ENCODE data around the gene AHI1. TPM values are rescaled to one million over a fixed set of nuclear protein-coding genes. Genes with fewer than 3 reads are reported as not detected.
"Not testable (repeated sequence)": the region's sequence is repeated elsewhere in the genome, so short reads cannot be mapped to it uniquely, and the experiment has no call there.

AHI1 gene
- total RNA-seq, 1 donor from 2014 or later, result 9.3 TPM

DNA sequence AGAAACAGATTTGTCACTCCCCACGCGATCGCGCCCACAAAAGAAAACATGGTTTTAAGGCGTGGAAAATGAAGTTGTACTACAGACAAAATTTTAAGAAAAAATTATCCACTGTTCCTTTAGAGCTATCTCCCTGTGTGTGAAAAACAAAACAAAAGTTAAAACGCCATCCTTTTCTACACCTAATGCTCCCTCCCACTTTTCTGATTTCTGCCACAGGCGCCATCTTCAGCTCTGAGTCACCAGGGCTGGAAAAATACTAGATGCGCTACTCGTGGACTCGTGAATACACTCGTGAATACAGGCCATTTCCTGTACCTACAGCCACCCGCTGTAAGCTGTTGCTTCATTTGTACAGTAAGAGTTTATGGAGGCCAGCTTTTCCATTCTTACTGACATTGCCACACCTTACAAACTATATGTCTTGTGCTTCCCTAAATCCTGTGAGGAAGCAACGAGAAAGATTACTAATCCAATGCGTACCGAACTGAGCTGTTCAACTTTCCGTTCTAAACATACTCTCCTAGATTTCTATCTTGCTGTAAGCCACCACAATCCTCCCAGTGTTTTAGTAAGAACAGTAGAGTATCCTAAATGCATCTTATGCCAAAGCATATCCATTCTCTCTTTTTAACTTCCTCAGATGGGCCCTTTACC lies 773 bp upstream of the AHI1 start:
- peaks cover 32% of the 10 kb centered on the region for H3K4me1 ChIP-seq
- peak; percentile 25 for DNase-seq
- no peaks in the 10 kb centered on the region for H3K36me3 ChIP-seq
- peak overlapping the region; percentile 93 for H3K27ac ChIP-seq (replicated peaks)
- peak overlapping the region; percentile 94 for H3K4me3 ChIP-seq
- TF ChIP-seq, protein P1, sequence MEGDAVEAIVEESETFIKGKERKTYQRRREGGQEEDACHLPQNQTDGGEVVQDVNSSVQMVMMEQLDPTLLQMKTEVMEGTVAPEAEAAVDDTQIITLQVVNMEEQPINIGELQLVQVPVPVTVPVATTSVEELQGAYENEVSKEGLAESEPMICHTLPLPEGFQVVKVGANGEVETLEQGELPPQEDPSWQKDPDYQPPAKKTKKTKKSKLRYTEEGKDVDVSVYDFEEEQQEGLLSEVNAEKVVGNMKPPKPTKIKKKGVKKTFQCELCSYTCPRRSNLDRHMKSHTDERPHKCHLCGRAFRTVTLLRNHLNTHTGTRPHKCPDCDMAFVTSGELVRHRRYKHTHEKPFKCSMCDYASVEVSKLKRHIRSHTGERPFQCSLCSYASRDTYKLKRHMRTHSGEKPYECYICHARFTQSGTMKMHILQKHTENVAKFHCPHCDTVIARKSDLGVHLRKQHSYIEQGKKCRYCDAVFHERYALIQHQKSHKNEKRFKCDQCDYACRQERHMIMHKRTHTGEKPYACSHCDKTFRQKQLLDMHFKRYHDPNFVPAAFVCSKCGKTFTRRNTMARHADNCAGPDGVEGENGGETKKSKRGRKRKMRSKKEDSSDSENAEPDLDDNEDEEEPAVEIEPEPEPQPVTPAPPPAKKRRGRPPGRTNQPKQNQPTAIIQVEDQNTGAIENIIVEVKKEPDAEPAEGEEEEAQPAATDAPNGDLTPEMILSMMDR (IDR thresholded peaks at IDR 0.05; ENCODE audit: borderline replicate concordance), result no peak
- intact Hi-C loops (cut with micrococcal nuclease), result no loop called here
- no peaks in the 10 kb centered on the region for H3K9me3 ChIP-seq (replicated peaks)
- H3K27me3 ChIP-seq (ENCODE audit: low read depth), result no peaks in the 10 kb centered on the region

DNA sequence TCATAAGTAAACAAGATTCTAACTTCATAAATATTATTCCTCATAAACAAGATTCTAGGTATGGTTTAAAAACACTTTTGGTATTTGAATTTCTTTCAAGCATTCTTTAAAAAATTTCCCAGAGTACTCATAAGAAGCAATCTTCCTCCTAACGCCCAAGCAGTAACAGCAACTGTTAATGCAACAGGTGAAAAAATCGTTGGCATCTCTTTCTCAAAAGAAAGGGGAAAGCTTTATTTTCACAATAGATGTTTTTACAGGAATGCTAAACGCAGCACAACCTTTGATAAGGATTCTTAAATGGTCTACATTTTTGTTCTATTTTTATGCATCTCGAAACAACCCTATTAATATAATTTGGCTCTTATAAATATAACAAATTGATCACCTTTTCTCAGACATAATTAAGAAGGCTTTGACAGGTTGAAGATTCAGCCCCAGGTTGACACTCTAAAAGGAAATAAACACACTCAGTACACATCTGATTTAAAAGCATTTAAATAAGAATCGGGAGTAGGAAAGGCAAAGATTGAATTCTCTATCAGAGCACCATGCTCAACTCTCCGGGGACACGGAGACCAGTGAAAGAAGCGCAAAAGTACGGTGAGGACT lies 634 bp downstream of the AHI1 start:
- TF ChIP-seq, protein P1 (IDR thresholded peaks at IDR 0.05; ENCODE audit: borderline replicate concordance), result no peak
- H3K27me3 ChIP-seq (ENCODE audit: low read depth), result no peaks in the 10 kb centered on the region
- peaks cover 5% of the 10 kb centered on the region for H3K36me3 ChIP-seq
- no peak for DNase-seq
- intact Hi-C loops (cut with micrococcal nuclease), result no loop called here
- H3K4me1 ChIP-seq, result peaks cover 32% of the 10 kb centered on the region
- peak overlapping the region; percentile 94 for H3K4me3 ChIP-seq
- H3K27ac ChIP-seq (replicated peaks), result peak overlapping the region; percentile 93
- H3K9me3 ChIP-seq (replicated peaks), result no peaks in the 10 kb centered on the region

DNA sequence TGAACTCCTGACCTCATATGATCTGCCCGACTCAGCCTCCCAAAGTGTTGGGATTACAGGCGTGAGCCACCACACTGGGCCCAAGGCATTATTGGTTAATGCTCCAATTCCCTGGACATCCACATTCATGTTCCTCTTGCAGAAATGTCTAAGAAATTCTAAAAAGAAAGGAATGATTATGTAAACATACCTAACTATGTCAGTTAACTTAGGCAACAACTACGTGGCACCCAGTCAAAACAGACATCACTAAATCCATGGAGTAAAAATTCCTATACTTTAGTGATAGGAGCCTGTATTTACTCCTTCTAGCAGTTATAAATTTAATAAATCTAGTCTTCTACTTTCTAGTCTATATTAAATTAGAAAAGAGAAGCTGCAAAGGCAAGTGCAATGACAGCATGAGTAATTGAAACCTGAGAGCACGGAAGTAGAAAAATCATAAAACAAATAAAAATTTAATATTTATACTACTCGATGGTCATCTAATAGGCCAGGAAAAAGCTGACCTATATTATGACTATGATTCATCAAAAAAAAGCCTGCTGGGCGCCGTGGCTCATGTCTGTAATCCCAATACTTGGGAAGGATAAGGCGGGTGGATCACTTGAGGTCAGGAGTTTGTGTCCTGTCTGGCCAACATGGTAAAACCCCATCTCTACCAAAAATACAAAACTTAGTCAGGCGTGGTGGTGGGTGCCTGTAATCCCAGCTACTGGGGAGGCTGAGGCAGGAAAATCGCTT lies 4.2 kb downstream of the AHI1 start:
- Histone ChIP-seq H3K4me3 (no peak overlapping the region), H3K27ac (replicated peaks) (no peak overlapping the region), H3K27me3 (ENCODE audit: low read depth) (no peaks in the 10 kb centered on the region), H3K4me1 (peaks cover 25% of the 10 kb centered on the region), H3K36me3 (peaks cover 32% of the 10 kb centered on the region), H3K9me3 (replicated peaks) (no peaks in the 10 kb centered on the region)
- intact Hi-C loops (cut with micrococcal nuclease), result no loop called here
- TF ChIP-seq, protein P1 (IDR thresholded peaks at IDR 0.05; ENCODE audit: borderline replicate concordance), result no peak
- DNase-seq, result no peak

DNA sequence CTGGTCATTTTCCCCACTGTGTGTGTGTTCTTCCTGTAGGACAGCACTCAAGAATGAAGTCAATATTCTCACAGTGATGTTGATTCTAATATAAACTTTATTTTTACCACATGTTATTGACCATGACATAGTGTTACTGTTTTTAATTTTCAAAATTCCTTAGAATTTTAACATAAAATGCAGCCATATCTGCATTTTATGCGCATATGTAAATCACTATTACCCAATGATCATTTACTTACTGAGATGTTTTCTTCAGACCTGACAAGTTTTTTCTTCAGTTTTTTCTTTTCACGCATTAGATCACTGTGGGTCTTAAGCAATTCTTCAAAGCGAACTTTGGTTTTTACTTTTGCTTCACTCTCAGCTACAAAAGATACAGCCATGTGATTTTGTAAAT lies 7.2 kb downstream of the AHI1 start:
- H3K4me3 ChIP-seq, result no peak overlapping the region
- peaks cover 59% of the 10 kb centered on the region for H3K36me3 ChIP-seq
- no peaks in the 10 kb centered on the region for H3K4me1 ChIP-seq
- no peak overlapping the region for H3K27ac ChIP-seq (replicated peaks)
- no peak for DNase-seq
- H3K9me3 ChIP-seq (replicated peaks), result no peaks in the 10 kb centered on the region
- no peaks in the 10 kb centered on the region for H3K27me3 ChIP-seq (ENCODE audit: low read depth)
- TF ChIP-seq, protein P1 (IDR thresholded peaks at IDR 0.05; ENCODE audit: borderline replicate concordance), result no peak
- intact Hi-C loops (cut with micrococcal nuclease), result no loop called here

DNA sequence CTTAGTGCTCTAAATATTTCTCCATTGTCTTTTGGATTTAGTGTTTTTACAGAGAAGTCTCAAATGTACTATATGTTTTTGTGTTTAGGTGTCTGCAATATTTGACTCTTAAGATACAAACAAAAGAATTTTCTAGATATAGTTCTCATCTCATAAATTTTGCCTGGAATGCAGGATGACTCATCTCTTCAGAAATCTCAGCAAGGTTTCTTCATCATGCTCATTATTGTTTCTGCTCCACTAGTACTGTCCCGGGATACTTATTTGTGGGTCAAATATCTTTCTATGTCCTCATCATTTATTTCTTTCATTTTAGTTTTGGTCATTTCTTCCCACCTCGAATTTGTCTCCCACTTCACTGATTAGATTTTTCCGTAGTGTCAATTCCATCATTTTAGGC lies 9.5 kb downstream of the AHI1 start:
- Histone ChIP-seq H3K4me1 (no peaks in the 10 kb centered on the region), H3K27me3 (ENCODE audit: low read depth) (no peaks in the 10 kb centered on the region), H3K4me3 (no peak overlapping the region), H3K9me3 (replicated peaks) (peaks cover 16% of the 10 kb centered on the region), H3K27ac (replicated peaks) (no peak overlapping the region), H3K36me3 (peaks cover 82% of the 10 kb centered on the region)
- no peak for DNase-seq
- TF ChIP-seq, protein P1 (IDR thresholded peaks at IDR 0.05; ENCODE audit: borderline replicate concordance), result no peak
- intact Hi-C loops (cut with micrococcal nuclease), result no loop called here

DNA sequence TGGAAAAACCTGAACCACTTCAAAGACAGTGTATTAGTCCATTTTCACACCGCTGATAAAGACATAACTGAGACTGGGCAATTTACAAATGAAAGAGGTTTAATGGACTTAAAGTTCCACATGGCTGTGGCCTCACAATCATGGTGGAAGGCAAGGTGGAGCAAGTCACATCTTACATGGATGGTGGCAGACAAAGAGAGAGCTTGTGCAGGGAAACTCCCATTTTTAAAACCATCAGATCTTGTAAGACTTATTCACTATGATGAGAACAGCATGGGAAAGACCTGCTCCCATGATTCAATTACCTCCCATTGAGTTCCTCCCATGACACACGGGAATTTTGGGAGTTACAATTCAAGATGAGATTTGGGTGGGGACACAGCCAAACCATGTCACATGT lies 13.6 kb downstream of the AHI1 start:
- peaks cover 97% of the 10 kb centered on the region for H3K36me3 ChIP-seq

More for the DNA sequence above, 13.6 kb downstream of the AHI1 start:
- H3K27me3 ChIP-seq (ENCODE audit: low read depth); H3K4me3 ChIP-seq; H3K4me1 ChIP-seq; DNase-seq; H3K27ac ChIP-seq (replicated peaks); intact Hi-C loops (cut with micrococcal nuclease): not testable (repeated sequence)
- H3K9me3 ChIP-seq (replicated peaks), result peaks cover 51% of the 10 kb centered on the region

All from left ventricle myocardium inferior (tissue), 1 donor.